Loucy (cell line): ENCODE data around the gene FGF19.

Experiments
- H2AFZ ChIP-seq: fragments of 200-600 bp; sonication (generic); 2 replicates; pipeline ENCODE4 v1.6.0; 2016; ENCODE audit warnings: antibody characterized with exemption, mild to moderate bottlenecking, low read length, moderate library complexity
- H3F3A ChIP-seq: fragments of 200-600 bp; 2 replicates; pipeline ENCODE4 v1.6.0; 2016; ENCODE audit warnings: antibody characterized with exemption, low read depth, mild to moderate bottlenecking
- H3K27me3 ChIP-seq: fragments of 200-600 bp; sonication (generic); 2 replicates; pipeline ENCODE4 v1.6.1; 2014; ENCODE audit warnings: low read length, mild to moderate bottlenecking; ENCODE audit not compliant: insufficient read depth, poor library complexity, severe bottlenecking
- H3K36me3 ChIP-seq: fragments of 200-600 bp; sonication (generic); 2 replicates; pipeline ENCODE4 v1.6.1; 2016; ENCODE audit warnings: low read length; ENCODE audit not compliant: insufficient read depth
- H3K4me1 ChIP-seq: fragments of 200-600 bp; sonication (generic); 2 replicates; pipeline ENCODE4 v1.5.1; 2014; ENCODE audit warnings: low read length, mild to moderate bottlenecking; ENCODE audit not compliant: insufficient read depth, poor library complexity, severe bottlenecking
- H3K4me2 ChIP-seq: fragments of 200-600 bp; sonication (generic); 2 replicates; pipeline ENCODE4 v1.6.0; 2014; ENCODE audit warnings: antibody characterized with exemption, low read length, low read depth, mild to moderate bottlenecking; ENCODE audit not compliant: poor library complexity, severe bottlenecking
- H3K4me3 ChIP-seq: fragments of 200-600 bp; sonication (generic); 2 replicates; pipeline ENCODE4 v1.5.1; 2014; ENCODE audit warnings: low read length, mild to moderate bottlenecking, mixed read lengths; ENCODE audit not compliant: poor library complexity, severe bottlenecking
- H3K79me2 ChIP-seq: fragments of 200-600 bp; sonication (generic); 2 replicates; pipeline ENCODE4 v1.6.1; 2014; ENCODE audit warnings: low read length; ENCODE audit not compliant: insufficient read depth
- H3K9ac ChIP-seq: fragments of 200-600 bp; sonication (generic); 2 replicates; pipeline ENCODE4 v1.6.0; 2014; ENCODE audit warnings: mild to moderate bottlenecking, low read depth, low read length, moderate library complexity; ENCODE audit not compliant: poor library complexity, severe bottlenecking
- H3K9me2 ChIP-seq: fragments of 200-600 bp; sonication (generic); replicated peaks from 2 replicates; pipeline ENCODE4 v1.6.1; 2016; ENCODE audit warnings: low read depth, low read length, mixed read lengths
- H3K9me3 ChIP-seq: fragments of 200-600 bp; sonication (generic); 2 replicates; pipeline ENCODE4 v1.6.1; 2014; ENCODE audit warnings: mild to moderate bottlenecking, antibody characterized with exemption, low read length, low read depth; ENCODE audit not compliant: insufficient read depth
- H4K20me1 ChIP-seq: fragments of 200-600 bp; sonication (generic); 2 replicates; pipeline ENCODE4 v1.6.0; 2014; ENCODE audit warnings: antibody characterized with exemption, low read length, mild to moderate bottlenecking; ENCODE audit not compliant: insufficient read depth, poor library complexity, severe bottlenecking
- CTCF ChIP-seq: fragments of 200-600 bp; sonication (generic); conservative IDR thresholded peaks from 2 replicates; pipeline ENCODE4 v1.5.1; 2014; ENCODE audit warnings: mild to moderate bottlenecking, antibody characterized with exemption, low read length
- EZH2phosphoT487 ChIP-seq: fragments of 200-600 bp; IDR thresholded peaks from 2 replicates; pipeline ENCODE4 v1.6.1; 2018; ENCODE audit warnings: antibody characterized with exemption, mild to moderate bottlenecking, moderate library complexity, borderline replicate concordance

FGF19 gene

DNA sequence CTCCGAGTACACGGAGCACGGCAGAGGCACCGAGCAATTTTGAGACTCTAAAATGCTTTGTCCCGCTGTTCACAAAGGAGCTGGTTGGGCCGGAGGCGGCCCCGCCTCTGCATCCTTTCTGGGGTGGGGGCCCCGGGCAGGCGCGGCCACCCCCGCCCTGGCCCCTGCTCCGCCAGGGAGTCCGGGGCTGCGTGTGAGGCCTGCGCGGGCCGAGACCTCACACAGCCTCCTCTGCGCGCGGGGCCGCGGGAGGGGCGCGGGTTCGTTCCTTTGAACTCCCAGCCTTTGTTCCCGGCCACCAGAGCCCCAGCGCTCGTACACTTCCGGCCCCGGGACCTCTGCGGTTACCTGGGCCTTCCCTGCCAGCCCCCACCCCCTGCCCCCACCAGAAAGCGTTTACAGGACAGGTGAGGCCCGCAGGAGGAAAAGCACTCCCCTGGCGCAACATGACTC, 1.6 kb downstream of the FGF19 start:
- Histone ChIP-seq H3K79me2 (no peaks in the 10 kb centered on the region), H2AFZ (no peak overlapping the region), H4K20me1 (no peaks in the 10 kb centered on the region), H3K36me3 (no peaks in the 10 kb centered on the region), H3K27me3 (no peaks in the 10 kb centered on the region), H3K4me3 (no peak overlapping the region), H3K4me2 (peak overlapping the region; percentile 37), H3K4me1 (peaks cover 4% of the 10 kb centered on the region), H3K9me3 (no peaks in the 10 kb centered on the region), H3F3A (no peaks in the 10 kb centered on the region), H3K9me2 (no peaks in the 10 kb centered on the region), H3K9ac (no peak overlapping the region)
- TF ChIP-seq EZH2phosphoT487 (no peak), CTCF (no peak)

GRCh38 chr11:69700278-69701140, 3.3 kb downstream of the FGF19 start:
- H3K4me2 ChIP-seq = no peak overlapping the region
- no peak overlapping the region for H3K9ac ChIP-seq
- no peak overlapping the region for H3K4me3 ChIP-seq

GRCh38 chr11:69699213-69699612, 4.6 kb downstream of the FGF19 start:
- TF ChIP-seq EZH2phosphoT487 (no peak), CTCF (no peak)
- no peak overlapping the region for H3K4me3 ChIP-seq
- no peaks in the 10 kb centered on the region for H3K27me3 ChIP-seq
- H3K4me1 ChIP-seq = no peaks in the 10 kb centered on the region
- no peak overlapping the region for H2AFZ ChIP-seq
- H3K79me2 ChIP-seq = no peaks in the 10 kb centered on the region
- no peaks in the 10 kb centered on the region for H3K9me3 ChIP-seq
- no peak overlapping the region for H3K4me2 ChIP-seq
- H3K9ac ChIP-seq = no peak overlapping the region
- no peaks in the 10 kb centered on the region for H3K36me3 ChIP-seq
- H3K9me2 ChIP-seq = no peaks in the 10 kb centered on the region
- no peaks in the 10 kb centered on the region for H4K20me1 ChIP-seq
- no peaks in the 10 kb centered on the region for H3F3A ChIP-seq

More at GRCh38 chr11:69700278-69701140, 3.3 kb downstream of the FGF19 start:
- no peak overlapping the region for H2AFZ ChIP-seq
- no peaks in the 10 kb centered on the region for H3K9me2 ChIP-seq
- no peaks in the 10 kb centered on the region for H3F3A ChIP-seq
- no peaks in the 10 kb centered on the region for H3K9me3 ChIP-seq
- peaks cover 4% of the 10 kb centered on the region for H3K4me1 ChIP-seq
- H4K20me1 ChIP-seq = no peaks in the 10 kb centered on the region
- no peaks in the 10 kb centered on the region for H3K79me2 ChIP-seq
- no peaks in the 10 kb centered on the region for H3K27me3 ChIP-seq
- TF ChIP-seq CTCF (no peak), EZH2phosphoT487 (no peak)
- no peaks in the 10 kb centered on the region for H3K36me3 ChIP-seq
